Hippocampal formation (tissue), 2 donors: ENCODE measurements around the gene KRTAP21-1.
"Not testable (repeated sequence)": the region's sequence is repeated elsewhere in the genome, so short reads cannot be mapped to it uniquely, and the experiment has no call there.

Experiments used
- DNase-seq, 2 donors: peaks; one replicate each; lab custom pipeline; 2025; lab: John Stamatoyannopoulos, UW

The KRTAP21-1 gene

GRCh38 chr21:30755328-30755727, at the start of gene KRTAP21-1:
Gene KRTAP21-1, minus strand, starts transcription at chr21:30755428. Its CDS starts 50 bp downstream, at chr21:30755378.
- DNase-seq = not testable (repeated sequence)

DNA sequence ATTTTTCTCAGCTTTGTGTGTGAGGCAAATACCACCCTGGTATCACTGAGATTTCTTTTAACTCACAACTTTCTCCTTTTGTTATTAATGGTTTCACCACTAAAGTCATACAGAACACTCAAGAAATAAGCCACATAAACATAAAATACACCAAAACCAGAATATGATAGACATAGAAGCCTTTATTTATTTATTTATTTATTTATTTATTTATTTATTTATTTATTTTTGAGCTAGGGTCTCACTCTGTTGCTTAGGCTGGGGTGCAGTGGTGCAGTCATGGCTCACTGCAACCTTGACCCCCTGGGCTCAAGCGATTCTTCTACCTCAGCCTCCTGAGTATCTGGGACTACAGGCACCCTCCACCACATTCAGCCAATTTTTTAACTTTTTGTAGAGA, 45.4 kb upstream of the KRTAP21-1 start:
- no peak for DNase-seq

GRCh38 chr21:30793581-30794314, 38.5 kb upstream of the KRTAP21-1 start:
- DNase-seq = no peak

- DNase-seq = no peak
These were observed 24.0 kb upstream of the KRTAP21-1 start for GRCh38 chr21:30779249-30779648.

DNA sequence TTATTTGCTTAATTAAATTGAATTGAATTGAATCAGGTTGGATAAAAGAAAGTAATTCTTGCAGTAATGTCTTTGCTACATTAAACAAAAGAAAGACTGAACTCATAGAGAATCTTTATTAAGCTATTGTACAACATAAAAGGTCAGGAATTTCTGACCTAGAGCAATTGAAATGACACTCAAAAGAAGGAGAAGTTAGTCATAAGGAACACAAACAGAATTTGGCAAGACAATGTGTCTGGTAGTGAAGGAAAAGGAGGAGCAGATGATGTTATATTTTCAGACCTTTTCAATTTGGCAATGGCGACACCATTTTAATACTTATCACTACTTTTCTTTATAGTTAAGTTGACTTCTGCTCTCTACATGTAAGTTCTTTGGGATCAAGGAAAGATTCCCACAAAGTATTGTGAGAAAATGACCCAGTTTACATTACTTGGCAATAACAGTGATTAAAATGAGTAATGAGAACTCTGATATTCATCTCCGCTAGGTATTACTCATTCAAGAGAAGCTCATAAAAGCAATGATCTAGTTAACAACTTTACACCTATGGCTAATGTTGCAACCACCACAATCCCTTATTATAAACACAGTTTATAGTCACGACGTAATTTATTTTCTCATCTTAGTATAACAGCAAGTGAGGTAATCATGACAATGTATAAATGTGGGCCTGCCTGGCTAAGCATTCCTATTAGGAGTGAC, 14.7 kb upstream of the KRTAP21-1 start:
- no peak for DNase-seq

DNA sequence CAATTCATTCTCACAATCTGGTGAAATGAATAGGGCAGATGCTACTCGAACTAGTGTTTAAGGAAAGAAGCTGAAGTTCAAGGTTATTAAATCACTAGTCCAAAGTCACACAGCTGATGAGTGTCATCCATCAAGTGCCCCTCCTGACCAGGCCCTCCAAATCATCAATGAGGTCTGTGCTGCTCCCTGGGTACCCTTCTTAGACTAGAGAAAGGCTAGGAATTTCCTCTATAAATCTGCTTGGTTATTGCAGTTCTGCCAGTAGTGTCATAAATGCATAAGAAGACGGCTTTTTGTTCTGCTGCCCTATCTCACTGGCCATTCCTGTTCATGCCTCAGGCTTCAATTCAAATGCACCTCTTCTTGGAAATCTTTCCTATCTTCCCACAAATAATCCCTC, 5.5 kb upstream of the KRTAP21-1 start:
- no peak for DNase-seq

- DNase-seq = no peak
These were observed 3.1 kb upstream of the KRTAP21-1 start for GRCh38 chr21:30758306-30758705.

- DNase-seq = no peak
These were observed 8.1 kb downstream of the KRTAP21-1 start, which contains the start of gene KRTAP21-2 for GRCh38 chr21:30747159-30747558. Gene KRTAP21-2, minus strand, starts transcription at chr21:30747259. Its CDS starts 57 bp downstream, at chr21:30747202.

DNA sequence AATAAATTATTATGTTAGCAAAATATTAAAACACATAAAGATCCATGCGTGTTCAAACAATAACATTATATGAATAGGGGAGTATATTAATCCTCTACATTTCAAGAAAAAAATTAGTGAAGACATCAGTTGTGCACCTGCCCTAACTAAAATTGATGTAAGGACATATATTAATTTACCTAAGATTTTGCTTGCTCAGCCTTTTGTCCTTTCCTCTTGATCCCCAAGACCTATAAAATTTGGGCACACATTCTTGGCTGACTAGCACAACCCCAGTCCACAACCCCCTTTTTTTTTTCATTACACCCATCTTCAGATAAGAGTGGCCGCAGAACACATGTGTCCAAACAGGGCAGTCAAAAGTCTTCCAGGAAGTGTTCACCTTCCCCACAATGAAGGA, 14.8 kb downstream of the KRTAP21-1 start:
- DNase-seq = no peak

DNA sequence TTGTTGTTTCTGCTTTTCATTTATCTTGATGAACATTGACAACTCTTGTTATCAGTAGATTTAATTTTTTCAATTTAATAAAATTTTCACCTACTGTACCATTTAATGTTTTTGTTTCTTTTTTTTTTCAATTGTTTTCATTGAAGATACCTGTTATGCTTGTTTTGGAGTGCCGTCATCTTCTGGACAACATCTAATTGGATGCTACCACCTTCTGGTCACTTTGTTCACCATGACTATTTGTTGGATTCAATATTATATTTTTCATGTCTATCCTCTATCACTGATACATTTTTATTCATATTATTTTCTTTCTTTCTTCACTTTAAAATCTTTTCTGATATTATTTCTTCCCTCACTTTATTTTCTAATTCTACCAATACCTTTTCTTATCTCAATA, 22.2 kb downstream of the KRTAP21-1 start:
- DNase-seq = no peak

DNA sequence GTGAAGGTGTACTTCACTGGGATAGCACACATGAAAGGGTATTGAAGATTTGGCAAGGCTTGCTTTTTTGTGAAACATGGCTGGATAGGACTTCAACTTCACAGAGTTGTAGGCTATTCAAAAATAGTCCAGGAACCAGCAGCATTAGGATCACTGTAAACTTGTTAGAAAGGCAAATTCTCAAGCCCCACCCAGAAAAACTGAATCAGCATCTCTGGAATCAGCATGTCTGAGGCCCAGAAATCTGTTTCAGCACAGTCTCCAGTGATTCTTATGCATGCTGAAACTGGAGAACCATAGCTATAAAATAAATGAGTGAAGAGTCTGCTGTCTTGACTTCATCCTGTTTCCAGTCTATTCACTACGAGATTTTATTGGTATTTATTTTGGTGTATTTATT, 28.5 kb downstream of the KRTAP21-1 start:
- DNase-seq = no peak

DNA sequence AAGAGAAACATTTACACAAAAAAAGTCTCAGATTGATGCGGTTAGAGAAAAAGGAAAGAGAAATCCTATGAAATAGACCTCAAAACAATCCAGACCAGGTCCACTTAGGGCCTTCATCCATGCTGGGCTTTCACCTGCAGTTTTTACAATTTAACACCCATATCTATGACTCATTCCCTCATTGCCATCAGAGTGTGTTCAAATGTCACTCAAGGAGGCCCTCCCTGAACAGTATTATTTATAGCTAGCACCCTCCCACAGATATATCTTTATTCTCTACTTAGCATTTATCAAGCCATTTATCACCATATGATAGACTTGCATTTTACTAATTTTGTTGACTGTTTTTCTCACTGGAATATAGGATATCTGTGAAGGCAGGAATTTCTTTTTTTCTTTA, 35.8 kb downstream of the KRTAP21-1 start:
- no peak for DNase-seq

DNA sequence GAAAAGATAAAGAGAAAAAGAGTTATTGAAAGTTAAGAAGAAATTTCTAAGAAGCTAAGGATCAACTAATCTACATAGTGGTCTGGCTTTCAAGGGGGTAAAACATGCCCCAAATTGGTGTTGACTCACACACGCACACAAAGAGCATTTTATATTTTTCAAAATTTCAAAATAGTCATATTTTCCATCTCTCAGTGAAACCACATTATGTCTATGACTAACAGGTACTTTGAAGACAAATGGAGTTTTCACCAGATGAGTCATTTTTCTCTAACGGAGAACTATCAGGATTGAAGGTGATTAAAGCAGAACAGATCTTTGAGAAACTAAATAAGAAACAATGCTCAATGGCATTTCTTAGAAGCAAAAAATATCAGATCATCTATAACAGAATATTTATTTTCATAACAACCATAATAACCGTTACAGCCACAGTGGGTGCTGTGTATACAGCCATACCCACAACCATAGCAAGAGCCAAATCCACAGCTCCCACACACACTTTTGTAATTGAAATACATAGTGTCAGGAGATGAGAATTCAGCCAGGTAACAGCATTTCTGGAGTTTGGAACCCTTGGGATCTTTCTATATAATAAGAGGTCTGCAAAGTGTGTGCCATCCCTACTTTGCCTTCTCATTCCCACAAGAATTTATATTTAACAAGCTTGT, 36.9 kb downstream of the KRTAP21-1 start, which contains the start of gene KRTAP21-3:
Gene KRTAP21-3 (minus strand): TSS at position 539 of the 671 bp plus-strand sequence. CDS start 18 bp downstream, at position 521.
- DNase-seq = no peak

DNA sequence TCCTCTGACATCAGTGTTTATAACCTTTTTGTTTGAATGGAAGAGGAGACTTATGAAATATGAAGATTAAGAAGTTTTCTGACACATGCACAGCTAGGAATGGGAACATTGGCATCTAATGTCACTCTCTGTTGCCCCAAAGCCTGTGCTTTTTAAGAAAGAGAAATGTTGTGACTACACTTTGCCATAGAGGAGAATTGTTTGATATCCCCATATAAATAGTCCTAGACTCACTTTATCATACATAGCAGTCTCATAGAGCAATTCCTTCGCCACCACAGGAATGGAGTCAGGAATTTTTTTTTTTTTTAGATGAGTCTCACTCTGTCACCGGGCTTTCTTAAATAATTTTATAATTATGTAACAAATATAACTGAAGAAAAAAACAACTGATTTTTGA, 38.1 kb downstream of the KRTAP21-1 start:
- DNase-seq = no peak

DNA sequence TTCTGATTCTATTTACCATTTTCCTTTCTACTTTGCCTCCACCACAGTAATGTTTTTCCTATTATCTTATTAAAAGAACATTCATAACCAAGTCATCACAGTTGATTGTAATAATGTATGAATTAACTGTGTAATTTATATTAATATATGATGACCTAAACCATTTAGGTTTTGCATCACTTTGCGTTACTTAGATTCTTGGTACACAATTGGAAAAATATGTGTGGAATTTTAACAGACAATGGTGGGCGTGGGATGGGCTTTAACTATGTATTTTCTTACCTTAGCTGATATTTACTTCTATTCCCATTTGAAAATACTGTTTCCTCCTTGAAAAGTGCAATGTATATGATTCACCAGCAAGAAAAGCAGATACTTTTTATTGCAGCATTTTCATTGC, 40.3 kb downstream of the KRTAP21-1 start:
- DNase-seq = no peak

GRCh38 chr21:30714456-30714855, 40.8 kb downstream of the KRTAP21-1 start:
- DNase-seq = no peak

DNA sequence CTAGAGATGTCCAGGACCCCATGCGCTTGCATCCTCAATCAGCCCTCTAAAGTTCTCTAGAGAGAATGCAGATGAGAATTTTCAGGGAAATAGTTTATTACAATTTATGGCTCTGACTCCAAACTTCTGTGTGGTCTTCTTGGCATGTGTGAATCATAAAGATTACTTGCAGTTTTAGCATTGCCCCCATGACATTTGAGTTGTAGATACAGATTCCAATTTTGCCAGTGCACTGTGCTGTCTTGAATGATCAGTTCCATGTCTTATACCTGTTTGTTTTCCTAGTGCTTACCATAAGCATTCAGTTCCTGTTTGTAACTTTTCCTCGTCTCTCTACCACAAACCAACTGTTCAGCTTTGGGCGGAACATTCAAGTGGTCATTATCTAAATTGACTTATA, 41.5 kb downstream of the KRTAP21-1 start:
- no peak for DNase-seq

DNA sequence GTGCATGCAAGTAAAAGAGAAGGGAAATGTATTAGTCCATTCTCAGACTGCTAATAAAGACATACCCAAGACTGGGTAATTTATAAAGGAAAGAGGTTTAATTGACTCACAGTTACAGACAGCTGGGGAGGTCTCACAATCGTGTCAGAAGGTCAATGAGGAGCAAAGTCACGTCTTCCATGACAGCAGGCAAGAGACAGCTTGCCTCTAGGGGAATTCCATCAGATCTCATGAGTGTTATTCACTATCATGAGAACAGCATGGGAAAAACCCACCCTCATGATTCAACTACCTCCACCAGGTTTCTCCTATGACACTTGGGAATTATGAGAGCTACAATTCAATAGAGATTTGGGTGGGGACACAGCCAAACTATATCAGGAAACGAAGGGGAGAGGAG, 44.7 kb downstream of the KRTAP21-1 start:
- DNase-seq = no peak

GRCh38 chr21:30707409-30707808, 47.8 kb downstream of the KRTAP21-1 start:
- DNase-seq = no peak
